Progenitor cell of endocrine pancreas (in vitro differentiated cells): ENCODE measurements around the gene NKX3-2. TPM values are rescaled to one million over a fixed set of nuclear protein-coding genes. Genes with fewer than 3 reads are reported as not detected.

Experiments
- DNase-seq: peaks from one replicate; pipeline ENCODE4 v3.0.0; 2021; ENCODE audit warnings: low spot score; ENCODE audit not compliant: unreplicated experiment
- H3K27ac Mint-ChIP-seq: 2 replicates; pipeline ENCODE4 v1.8.0; 2021; ENCODE audit warnings: mild to moderate bottlenecking, moderate library complexity, mixed read lengths
- H3K27me3 Mint-ChIP-seq: 2 replicates; pipeline ENCODE4 v1.8.0; 2021; ENCODE audit warnings: mixed read lengths
- H3K36me3 Mint-ChIP-seq: 2 replicates; pipeline ENCODE4 v1.8.0; 2022; ENCODE audit warnings: mixed read lengths; ENCODE audit not compliant: insufficient read depth
- H3K4me1 Mint-ChIP-seq: 2 replicates; pipeline ENCODE4 v1.8.0; 2021; ENCODE audit warnings: low read depth, mixed read lengths
- H3K4me3 Mint-ChIP-seq: 2 replicates; pipeline ENCODE4 v1.8.0; 2021; ENCODE audit warnings: low read depth, mild to moderate bottlenecking, moderate library complexity, mixed read lengths
- H3K9me3 Mint-ChIP-seq: 2 replicates; pipeline ENCODE4 v1.8.0; 2021; ENCODE audit warnings: low read depth, mixed read lengths
- CTCF ChIP-seq: fragments of 200-600 bp; sonication (generic); IDR thresholded peaks from one replicate; pipeline ENCODE4 v1.5.0; 2021; ENCODE audit warnings: antibody characterized with exemption, mild to moderate bottlenecking; ENCODE audit not compliant: unreplicated experiment
- total RNA-seq: library from RNA; stranded (reverse); gene quantifications from 2 replicates; pipeline ENCODE4 v1.2.1, GENCODE V29; 2021

The NKX3-2 gene
- total RNA-seq, 1 donor from 2014 or later, result 2.1 TPM

GRCh38 chr4:13548059-13548983 lies 4.0 kb upstream of the NKX3-2 start:
- Mint-ChIP-seq H3K27ac (peak overlapping the region; percentile 87), H3K9me3 (peaks cover 4% of the 10 kb centered on the region), H3K36me3 (no peaks in the 10 kb centered on the region), H3K4me1 (peaks cover 5% of the 10 kb centered on the region), H3K27me3 (peaks cover 56% of the 10 kb centered on the region), H3K4me3 (peak overlapping the region; percentile 76)
- TF ChIP-seq CTCF, result no peak
- no peak for DNase-seq

GRCh38 chr4:13547485-13548041 lies 3.3 kb upstream of the NKX3-2 start:
- Mint-ChIP-seq H3K9me3 (peaks cover 4% of the 10 kb centered on the region), H3K36me3 (no peaks in the 10 kb centered on the region), H3K4me1 (peaks cover 5% of the 10 kb centered on the region), H3K27ac (peak overlapping the region; percentile 24), H3K4me3 (peak overlapping the region; percentile 69), H3K27me3 (peaks cover 57% of the 10 kb centered on the region)
- DNase-seq, result no peak
- no peak for TF ChIP-seq CTCF

- peaks cover 4% of the 10 kb centered on the region for H3K9me3 Mint-ChIP-seq
- peak overlapping the region; percentile 69 for H3K4me3 Mint-ChIP-seq
- H3K36me3 Mint-ChIP-seq, result no peaks in the 10 kb centered on the region
- peaks cover 55% of the 10 kb centered on the region for H3K27me3 Mint-ChIP-seq
- DNase-seq, result no peak
- H3K27ac Mint-ChIP-seq, result peak overlapping the region; percentile 91
- peaks cover 5% of the 10 kb centered on the region for H3K4me1 Mint-ChIP-seq
- TF ChIP-seq CTCF, result no peak
Observed at GRCh38 chr4:13546941-13547484, 2.7 kb upstream of the NKX3-2 start.

GRCh38 chr4:13546142-13546940 lies 2.0 kb upstream of the NKX3-2 start:
- Mint-ChIP-seq H3K36me3 (no peaks in the 10 kb centered on the region), H3K4me3 (peak overlapping the region; percentile 69), H3K27me3 (peaks cover 58% of the 10 kb centered on the region), H3K9me3 (peaks cover 1% of the 10 kb centered on the region), H3K4me1 (peaks cover 6% of the 10 kb centered on the region), H3K27ac (peak overlapping the region; percentile 91)
- no peak for TF ChIP-seq CTCF
- no peak for DNase-seq

- peak overlapping the region; percentile 95 for H3K27ac Mint-ChIP-seq
- H3K4me3 Mint-ChIP-seq, result peak overlapping the region; percentile 79
- DNase-seq, result no peak
Observed at GRCh38 chr4:13545394-13545808, 1.1 kb upstream of the NKX3-2 start.

More at GRCh38 chr4:13545394-13545808, 1.1 kb upstream of the NKX3-2 start:
- H3K4me1 Mint-ChIP-seq, result peaks cover 6% of the 10 kb centered on the region
- H3K36me3 Mint-ChIP-seq, result no peaks in the 10 kb centered on the region
- H3K27me3 Mint-ChIP-seq, result peaks cover 62% of the 10 kb centered on the region
- H3K9me3 Mint-ChIP-seq, result no peaks in the 10 kb centered on the region
- TF ChIP-seq CTCF, result no peak
